Lung (tissue), 12 donors: ENCODE data around the gene PYGM. TPM values are rescaled to one million over a fixed set of nuclear protein-coding genes. Genes with fewer than 3 reads are reported as not detected.
A peak's percentile ranks its signal among the peaks of the same experiment; 100 is the strongest.

Experiments
- ATAC-seq: fragments of 200-7000 bp; cut with Tn5 transposase; one replicate; pipeline ENCODE4 v1.9.1; 2020; ENCODE audit warnings: moderate number of reproducible peaks; ENCODE audit not compliant: insufficient read depth, low FRiP score
- DNase-seq, 3 donors: peaks; one replicate each; pipeline ENCODE4 v3.0.0-alpha.2; 2013 to 2017
- H3K27ac ChIP-seq, 2 donors: one replicate each; pipeline ENCODE4 v1.5.1; 2013; ENCODE audit warnings: mild to moderate bottlenecking in 2 of 2, moderate library complexity in 2 of 2, control low read depth in 1 of 2, inconsistent platforms in 1 of 2, low read depth in 1 of 2, low read length in 1 of 2
- H3K27me3 ChIP-seq, 3 donors: one replicate each; pipeline ENCODE4 v1.5.1; 2013; ENCODE audit warnings: low read length in 2 of 3; ENCODE audit not compliant: control insufficient read depth in 3 of 3, insufficient read depth in 3 of 3
- H3K36me3 ChIP-seq, 4 donors: one replicate each; pipeline ENCODE4 v1.5.1; 2013; ENCODE audit warnings: low read length in 4 of 4, mild to moderate bottlenecking in 1 of 4, moderate library complexity in 1 of 4; ENCODE audit not compliant: control insufficient read depth in 4 of 4, insufficient read depth in 4 of 4
- H3K4me1 ChIP-seq, 5 donors: one replicate each; pipeline ENCODE4 v1.5.1; 2013; ENCODE audit warnings: low read length in 5 of 5, mild to moderate bottlenecking in 2 of 5, moderate library complexity in 1 of 5; ENCODE audit not compliant: control insufficient read depth in 5 of 5, insufficient read depth in 5 of 5
- H3K4me3 ChIP-seq: one replicate; pipeline ENCODE4 v1.5.1; 2013; ENCODE audit warnings: mild to moderate bottlenecking, control low read depth, moderate library complexity
- H3K9ac ChIP-seq, 2 donors: one replicate each; pipeline ENCODE4 v1.5.1; 2013; ENCODE audit warnings: low read length in 2 of 2, control low read depth in 1 of 2; ENCODE audit not compliant: insufficient read depth in 1 of 2
- H3K9me3 ChIP-seq, 4 donors: one replicate each; pipeline ENCODE4 v1.5.1; 2013; ENCODE audit warnings: low read length in 3 of 4, mild to moderate bottlenecking in 1 of 4, moderate library complexity in 1 of 4; ENCODE audit not compliant: control insufficient read depth in 4 of 4, insufficient read depth in 3 of 4
- WGBS, 2 donors: extraction: QIAGEN DNeasy Blood & Tissue Kit; methylation state at CpG; one replicate each; pipeline ENCODE4 v1.1.7; 2013; 5-methylcytosine and 5-hydroxymethylcytosine counted together
- polyA plus RNA-seq, 2 donors: library from polyadenylated mRNA; stranded (reverse); fragments of 200-250 nt; gene quantifications; one replicate each; pipeline ENCODE4 v1.2.1, GENCODE V29; 2013
- total RNA-seq, 2 donors: library from RNA; depleted of rRNA in 1 of 2; stranded (reverse); fragments of >200 nt in 1 of 2; gene quantifications; one replicate each; pipeline ENCODE4 v1.2.1, GENCODE V29; 2014 to 2021
- TF ChIP-seq, protein P1 (sequence below): IDR thresholded peaks from 2 replicates; pipeline ENCODE4 v1.5.1; 2012; ENCODE audit warnings: mild to moderate bottlenecking; ENCODE audit errors: control extremely low read depth, extremely low read depth
- donor health status: control.
- donor health status: control.
- donor health status: Bipolar disorder and iron deficiency.
- donor health status: healthy.
- donor health status: DM: yes; HTN: yes; CAD: no.

The PYGM gene
- total and polyA plus RNA-seq, 4 donors: 1.2 to 3.8 (median 2.5) TPM

DNA sequence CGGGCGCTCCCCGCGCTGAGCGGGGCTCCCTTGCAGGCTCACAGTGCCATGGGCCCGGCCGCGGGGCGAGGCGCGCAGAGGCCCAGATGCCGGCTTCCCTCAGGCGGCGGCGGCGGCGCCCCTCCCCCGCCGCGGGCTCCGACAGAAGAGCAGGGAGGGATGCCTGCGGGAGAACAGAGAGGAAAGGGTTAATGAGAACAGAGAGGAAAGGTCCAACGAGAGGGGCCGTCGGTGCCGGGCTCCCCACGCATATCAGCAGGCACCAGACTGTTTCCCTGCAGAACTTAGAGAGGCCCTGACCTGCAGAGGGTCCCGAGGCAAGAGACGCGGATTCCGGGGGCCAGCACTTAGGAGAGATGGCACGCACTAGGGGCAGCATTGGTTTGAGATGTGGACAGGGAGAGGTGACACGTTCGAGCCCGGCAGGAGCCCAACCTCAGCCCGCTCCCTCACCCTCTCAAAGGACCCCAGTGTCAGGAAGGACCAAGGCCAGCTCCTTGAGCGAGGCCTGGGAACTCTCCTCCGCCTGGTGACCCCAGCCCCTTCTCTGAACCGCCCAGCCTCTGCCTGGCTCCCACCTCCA is 45.9 kb downstream of the PYGM start:
- Histone ChIP-seq H3K4me3 (no peak overlapping the region), H3K9me3 (no peaks in the 10 kb centered on the region), H3K27ac (no peak overlapping the region), H3K27me3 (peaks cover 23 to 79% (median 68%) of the 10 kb centered on the region in 3 donors), H3K36me3 (no peaks in the 10 kb centered on the region), H3K4me1 (peaks cover 0 to 17% (median 15%) of the 10 kb centered on the region in 5 donors), H3K9ac (no peak overlapping the region)
- no peak for DNase-seq
- TF ChIP-seq, protein P1, sequence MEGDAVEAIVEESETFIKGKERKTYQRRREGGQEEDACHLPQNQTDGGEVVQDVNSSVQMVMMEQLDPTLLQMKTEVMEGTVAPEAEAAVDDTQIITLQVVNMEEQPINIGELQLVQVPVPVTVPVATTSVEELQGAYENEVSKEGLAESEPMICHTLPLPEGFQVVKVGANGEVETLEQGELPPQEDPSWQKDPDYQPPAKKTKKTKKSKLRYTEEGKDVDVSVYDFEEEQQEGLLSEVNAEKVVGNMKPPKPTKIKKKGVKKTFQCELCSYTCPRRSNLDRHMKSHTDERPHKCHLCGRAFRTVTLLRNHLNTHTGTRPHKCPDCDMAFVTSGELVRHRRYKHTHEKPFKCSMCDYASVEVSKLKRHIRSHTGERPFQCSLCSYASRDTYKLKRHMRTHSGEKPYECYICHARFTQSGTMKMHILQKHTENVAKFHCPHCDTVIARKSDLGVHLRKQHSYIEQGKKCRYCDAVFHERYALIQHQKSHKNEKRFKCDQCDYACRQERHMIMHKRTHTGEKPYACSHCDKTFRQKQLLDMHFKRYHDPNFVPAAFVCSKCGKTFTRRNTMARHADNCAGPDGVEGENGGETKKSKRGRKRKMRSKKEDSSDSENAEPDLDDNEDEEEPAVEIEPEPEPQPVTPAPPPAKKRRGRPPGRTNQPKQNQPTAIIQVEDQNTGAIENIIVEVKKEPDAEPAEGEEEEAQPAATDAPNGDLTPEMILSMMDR: no peak
- no peak for ATAC-seq
- WGBS, 2 donors: 8 to 19% methylated on average over 26 to 39 of the region's 39 CpGs

DNA sequence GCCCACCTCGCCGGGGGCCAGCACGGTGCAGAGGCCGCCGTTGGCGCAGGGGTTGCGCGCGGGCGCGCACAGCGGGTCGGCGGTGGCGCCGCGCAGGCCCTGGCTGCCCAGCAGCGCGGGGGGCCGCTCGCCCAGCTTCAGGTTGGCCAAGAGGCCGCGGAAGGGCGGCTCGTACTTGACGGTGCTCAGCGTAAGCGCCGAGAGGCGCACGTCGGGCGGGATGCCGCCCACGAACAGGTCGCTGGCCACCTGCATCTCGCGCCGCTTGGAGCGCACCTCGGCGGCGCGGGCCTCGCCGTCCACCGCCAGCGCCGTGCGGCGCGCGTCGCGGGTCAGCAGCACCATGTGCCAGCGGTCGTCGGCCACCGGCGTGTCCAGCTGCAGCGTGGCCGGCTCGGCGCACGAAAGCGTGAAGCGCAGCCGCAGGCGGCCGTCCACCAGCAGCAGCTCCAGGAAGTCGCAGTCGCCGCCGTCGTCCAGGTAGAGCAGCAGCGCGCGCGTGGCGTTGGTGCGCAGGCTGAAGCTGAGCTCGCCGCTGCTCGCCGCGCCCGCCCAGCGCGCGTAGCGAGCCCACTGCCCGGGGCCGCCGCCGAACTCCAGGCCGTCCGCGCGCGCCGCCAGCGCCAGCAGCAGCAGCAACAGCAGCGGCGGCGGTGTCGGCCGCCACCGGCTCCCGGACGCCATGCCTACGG is 46.6 kb downstream of the PYGM start:
- TF ChIP-seq, protein P1: no peak
- Histone ChIP-seq H3K4me1 (peaks cover 0 to 17% (median 15%) of the 10 kb centered on the region in 5 donors), H3K9ac (no peak overlapping the region), H3K9me3 (no peaks in the 10 kb centered on the region), H3K27ac (no peak overlapping the region), H3K36me3 (no peaks in the 10 kb centered on the region), H3K4me3 (no peak overlapping the region), H3K27me3 (peaks cover 27 to 78% (median 68%) of the 10 kb centered on the region in 3 donors)
- DNase-seq (peak; percentile 55 to 79 (median 70)), ATAC-seq (no peak)
- WGBS, 2 donors: 1 to 3% methylated on average over 67 to 111 of the region's 111 CpGs

DNA sequence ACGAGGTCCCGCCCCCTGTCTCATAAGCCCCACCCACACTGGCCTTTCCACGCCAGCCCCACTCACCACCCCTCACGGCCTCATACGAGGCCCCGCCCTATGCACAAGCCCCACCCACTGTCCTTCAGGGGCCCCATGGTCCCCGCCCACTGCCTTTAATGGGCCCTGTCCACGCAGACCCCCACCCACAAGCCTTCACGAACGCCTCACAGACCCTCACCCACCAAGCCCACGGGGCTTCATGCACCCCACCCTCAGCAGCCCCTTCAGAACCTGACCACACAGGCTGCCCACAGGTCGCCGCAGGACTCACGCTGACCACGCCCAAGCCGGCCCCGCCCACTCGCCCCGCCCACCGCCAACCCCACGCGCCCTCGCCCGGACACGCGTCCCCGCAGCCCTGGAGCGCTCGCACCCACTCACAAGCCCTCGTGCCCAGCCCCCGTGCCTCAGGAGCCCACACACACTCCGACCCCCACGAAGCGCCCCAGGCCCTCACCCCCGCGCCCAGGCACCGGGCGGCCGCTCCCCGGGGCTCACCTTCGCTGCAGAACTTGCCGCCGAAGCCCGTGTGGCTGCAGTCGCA is 47.3 kb downstream of the PYGM start:
- WGBS, 2 donors: 8 to 13% methylated on average over 30 to 45 of the region's 45 CpGs
- ATAC-seq: no peak
- no peak for DNase-seq
- H3K4me3 ChIP-seq: no peak overlapping the region
- no peak overlapping the region for H3K27ac ChIP-seq
- TF ChIP-seq, protein P1: no peak
- H3K27me3 ChIP-seq: peaks cover 27 to 75% (median 66%) of the 10 kb centered on the region in 3 donors
- H3K9me3 ChIP-seq: no peaks in the 10 kb centered on the region
- H3K36me3 ChIP-seq: no peaks in the 10 kb centered on the region
- peaks cover 0 to 17% (median 15%) of the 10 kb centered on the region in 5 donors for H3K4me1 ChIP-seq
- H3K9ac ChIP-seq: no peak overlapping the region
